T-helper 1 cell treated with Interleukin-12 subunit alpha and Interleukin-12 subunit beta and Interleukin-4 antibody, amounts not matched to agents 30 μg/mL and 1 μg/mL, for 36 hours (primary cell): ENCODE measurements around the gene FKRP.
A peak's percentile ranks its signal among the peaks of the same experiment; 100 is the strongest.
"Not testable (repeated sequence)": the region's sequence is repeated elsewhere in the genome, so short reads cannot be mapped to it uniquely, and the experiment has no call there.

ENCODE experiments used
- H3K27ac Mint-ChIP-seq: one replicate; pipeline ENCODE4 v1.8.0; 2021; ENCODE audit warnings: mild to moderate bottlenecking, mixed read lengths
- H3K27me3 Mint-ChIP-seq: one replicate; pipeline ENCODE4 v1.8.0; 2021; ENCODE audit warnings: low read depth, mixed read lengths
- H3K36me3 Mint-ChIP-seq: one replicate; pipeline ENCODE4 v1.8.0; 2021; ENCODE audit warnings: low read depth, mixed read lengths
- H3K4me1 Mint-ChIP-seq: one replicate; pipeline ENCODE4 v1.8.0; 2021; ENCODE audit warnings: low read depth, mixed read lengths
- H3K4me3 Mint-ChIP-seq: one replicate; pipeline ENCODE4 v1.8.0; 2021; ENCODE audit warnings: mild to moderate bottlenecking, moderate library complexity, mixed read lengths
- H3K9me3 Mint-ChIP-seq: one replicate; pipeline ENCODE4 v1.8.0; 2021; ENCODE audit warnings: mixed read lengths

The FKRP gene

GRCh38 chr19:46773018-46773399, 27.2 kb downstream of the FKRP start:
- Mint-ChIP-seq H3K36me3 (peaks cover 24% of the 10 kb centered on the region), H3K9me3 (no peaks in the 10 kb centered on the region), H3K4me3 (no peak overlapping the region), H3K4me1 (no peaks in the 10 kb centered on the region), H3K27ac (no peak overlapping the region), H3K27me3 (no peaks in the 10 kb centered on the region)

DNA sequence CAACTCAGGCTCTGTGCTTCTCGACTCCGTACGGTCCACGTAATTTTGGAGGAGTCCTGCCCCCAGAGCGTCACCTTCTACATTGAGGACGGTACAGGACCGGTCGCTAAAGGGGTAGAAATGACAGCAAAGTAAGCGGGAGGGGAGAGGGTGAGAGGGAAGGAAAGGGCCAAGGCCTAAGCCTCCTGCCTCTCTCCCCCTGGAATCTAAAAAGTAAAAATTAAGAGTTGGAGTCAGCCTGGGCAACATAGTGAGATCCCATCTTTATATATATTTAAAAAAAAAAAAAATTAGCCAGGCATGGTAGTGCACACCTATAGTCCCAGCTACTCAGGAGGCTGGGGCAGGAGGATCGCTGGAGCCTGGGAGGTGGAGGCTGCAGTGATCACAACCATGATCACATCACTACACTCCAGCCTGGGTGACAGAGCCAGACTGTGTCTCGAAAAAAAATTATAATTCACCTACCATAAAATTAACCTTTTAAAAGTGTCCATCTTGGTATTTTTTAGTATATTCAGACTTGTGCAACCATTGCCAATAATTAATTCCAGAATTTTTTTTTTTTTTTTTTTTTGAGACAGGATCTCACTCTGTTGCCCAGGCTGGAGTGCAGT, 29.9 kb downstream of the FKRP start:
- no peaks in the 10 kb centered on the region for H3K27me3 Mint-ChIP-seq
- H3K4me1 Mint-ChIP-seq = peaks cover 2% of the 10 kb centered on the region
- no peak overlapping the region for H3K27ac Mint-ChIP-seq
- H3K9me3 Mint-ChIP-seq = no peaks in the 10 kb centered on the region
- H3K4me3 Mint-ChIP-seq = no peak overlapping the region
- peaks cover 33% of the 10 kb centered on the region for H3K36me3 Mint-ChIP-seq

DNA sequence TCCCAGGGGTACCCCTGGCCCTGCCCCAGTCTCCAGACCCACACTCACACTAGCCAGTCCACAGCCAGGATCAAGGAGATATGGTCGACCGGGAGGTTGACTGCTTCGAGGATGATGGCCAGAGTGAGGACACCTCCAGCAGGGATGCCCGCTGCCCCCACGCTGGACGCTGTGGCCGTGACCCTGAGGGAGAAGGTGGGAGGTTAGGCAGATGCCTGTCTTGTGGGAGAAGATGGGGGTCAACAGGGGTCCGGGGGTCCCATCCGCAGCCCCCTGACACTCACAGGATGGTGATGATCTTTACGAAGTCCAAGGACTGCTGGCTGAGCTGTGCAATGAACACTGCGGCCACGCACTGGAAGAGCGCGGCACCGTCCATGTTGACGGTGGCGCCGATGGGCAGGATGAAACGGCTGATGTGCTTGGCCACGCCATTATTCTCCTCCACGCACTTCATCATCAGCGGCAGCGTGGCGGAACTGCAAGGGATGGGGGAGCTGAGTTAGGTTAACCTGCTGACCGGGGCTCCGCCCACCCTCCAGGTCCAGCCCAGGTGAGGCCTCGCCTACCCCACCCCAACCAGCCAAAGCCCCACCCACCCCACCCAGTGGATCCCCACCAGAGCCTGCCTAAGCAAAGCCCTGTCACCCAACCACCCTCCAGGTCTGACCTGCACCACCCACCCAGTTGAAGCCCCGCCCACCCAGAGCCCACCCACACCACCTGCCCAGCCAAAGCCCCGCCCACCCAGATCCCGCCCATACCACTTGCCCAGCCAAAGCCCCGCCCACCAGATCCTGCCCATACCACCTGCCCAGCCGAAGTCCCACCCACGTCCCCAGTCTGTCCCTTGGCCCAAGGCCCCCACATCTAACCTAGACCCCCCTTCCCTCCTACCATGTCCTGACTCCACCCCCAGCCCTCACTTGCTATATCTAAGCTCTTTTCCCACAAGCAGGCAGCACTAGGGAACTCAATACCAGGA, 31.4 kb downstream of the FKRP start:
- H3K27ac Mint-ChIP-seq = no peak overlapping the region
- no peaks in the 10 kb centered on the region for H3K9me3 Mint-ChIP-seq
- H3K4me1 Mint-ChIP-seq = peaks cover 2% of the 10 kb centered on the region
- no peak overlapping the region for H3K4me3 Mint-ChIP-seq
- peaks cover 39% of the 10 kb centered on the region for H3K36me3 Mint-ChIP-seq
- no peaks in the 10 kb centered on the region for H3K27me3 Mint-ChIP-seq

GRCh38 chr19:46777956-46778645, 32.2 kb downstream of the FKRP start:
- H3K4me3 Mint-ChIP-seq, H3K27me3 Mint-ChIP-seq, H3K4me1 Mint-ChIP-seq, H3K9me3 Mint-ChIP-seq, H3K27ac Mint-ChIP-seq: not testable (repeated sequence)
- peaks cover 48% of the 10 kb centered on the region for H3K36me3 Mint-ChIP-seq

DNA sequence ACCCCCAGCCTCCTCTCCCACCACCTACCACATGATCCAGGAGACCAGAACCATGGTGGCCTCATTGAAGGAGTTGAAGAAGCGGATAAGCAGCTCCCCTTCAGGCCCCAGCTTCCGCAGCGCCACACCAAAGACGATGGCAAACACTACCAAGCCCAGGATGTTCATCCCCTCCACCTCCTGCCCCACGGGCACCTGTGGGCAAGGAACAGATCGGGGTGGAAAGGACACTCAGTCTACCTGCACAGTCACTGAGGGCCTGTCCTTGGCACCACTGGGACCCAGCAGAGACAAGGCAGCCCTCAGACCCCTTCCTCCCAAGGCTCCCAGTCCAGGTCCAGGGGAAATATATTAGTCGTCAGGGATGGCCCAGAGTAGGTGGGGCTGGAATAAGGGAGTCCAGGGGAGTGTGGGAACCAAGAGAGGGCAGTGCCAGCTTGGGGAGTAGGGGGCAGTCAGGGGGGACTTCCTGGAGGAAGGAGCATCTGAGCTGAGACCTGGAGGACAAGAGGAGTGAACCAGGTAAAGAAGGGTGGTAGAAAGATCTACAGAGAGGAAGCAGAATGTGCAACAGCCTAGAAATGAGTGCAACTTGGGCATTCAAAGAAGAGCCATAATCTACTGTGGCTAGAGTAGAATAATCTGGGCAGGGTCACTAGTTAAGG, 36.6 kb downstream of the FKRP start:
- Mint-ChIP-seq H3K36me3 (peaks cover 58% of the 10 kb centered on the region), H3K9me3 (no peaks in the 10 kb centered on the region), H3K4me1 (peaks cover 40% of the 10 kb centered on the region), H3K27ac (peak overlapping the region; percentile 77), H3K4me3 (peak overlapping the region; percentile 97), H3K27me3 (no peaks in the 10 kb centered on the region)

DNA sequence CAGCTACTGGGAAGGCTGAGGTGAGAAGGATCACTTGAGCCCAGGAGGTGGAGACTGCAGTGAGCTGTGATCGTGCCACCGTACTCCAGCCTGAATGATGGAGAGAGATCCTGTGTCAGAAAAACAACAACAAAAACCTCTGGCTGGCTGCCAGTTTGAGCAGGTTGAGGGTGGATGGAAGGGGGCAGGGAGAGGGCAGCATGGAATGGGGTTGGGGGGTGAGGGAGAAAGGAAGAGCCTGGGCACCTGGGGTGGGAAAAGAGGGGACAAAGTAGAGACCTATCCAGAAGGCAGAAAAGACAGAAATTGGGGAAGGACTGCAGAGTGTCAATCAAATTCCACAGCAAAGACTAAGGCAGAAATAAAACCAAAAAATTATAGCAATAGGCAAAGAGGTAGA, 37.8 kb downstream of the FKRP start:
- no peaks in the 10 kb centered on the region for H3K27me3 Mint-ChIP-seq
- H3K4me1 Mint-ChIP-seq = peaks cover 40% of the 10 kb centered on the region
- no peaks in the 10 kb centered on the region for H3K9me3 Mint-ChIP-seq
- H3K4me3 Mint-ChIP-seq = peak overlapping the region; percentile 97
- H3K36me3 Mint-ChIP-seq = peaks cover 49% of the 10 kb centered on the region
- peak overlapping the region; percentile 95 for H3K27ac Mint-ChIP-seq

DNA sequence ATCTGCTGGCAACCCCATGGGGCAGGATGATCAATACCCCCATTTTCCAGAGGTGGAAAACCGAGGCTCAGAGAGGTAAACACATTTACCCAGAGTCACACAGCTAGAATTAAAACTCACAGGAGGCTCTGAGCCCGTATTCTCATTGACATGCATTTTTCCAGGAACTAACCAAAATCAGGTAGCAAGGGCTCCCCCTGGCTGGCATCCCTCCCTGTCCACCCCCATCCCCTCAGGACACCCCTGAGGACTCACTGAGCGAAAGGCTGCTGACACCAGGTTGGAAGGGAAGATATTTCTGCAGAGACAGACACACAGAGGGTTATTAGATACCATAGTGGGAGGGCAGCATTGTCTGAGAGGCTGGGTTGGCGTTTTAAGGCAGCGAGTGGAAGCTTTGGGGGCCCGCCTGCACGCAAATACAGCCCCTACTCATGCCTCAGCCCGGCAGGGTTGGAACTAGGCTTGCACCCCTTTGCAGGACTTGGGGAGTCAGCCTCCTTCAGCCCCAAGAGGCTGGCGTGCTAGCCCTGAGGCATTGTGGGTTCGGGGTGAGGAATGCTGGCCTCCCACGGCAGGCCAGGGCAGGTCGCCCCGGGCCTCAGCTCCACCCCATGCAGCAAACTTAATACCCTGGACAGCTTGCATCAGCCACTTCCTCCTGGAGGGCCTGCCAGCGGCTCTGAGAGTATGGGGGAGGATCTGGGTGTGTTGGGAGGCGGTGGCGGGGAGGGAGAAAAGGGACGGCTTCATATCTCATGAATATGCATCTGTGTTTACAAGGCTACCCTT, 38.6 kb downstream of the FKRP start:
- Mint-ChIP-seq H3K9me3 (no peaks in the 10 kb centered on the region), H3K36me3 (peaks cover 46% of the 10 kb centered on the region), H3K27ac (peak overlapping the region; percentile 95), H3K4me3 (peak overlapping the region; percentile 97), H3K4me1 (peaks cover 46% of the 10 kb centered on the region), H3K27me3 (no peaks in the 10 kb centered on the region)

GRCh38 chr19:46785054-46785979, 39.5 kb downstream of the FKRP start:
- peak overlapping the region; percentile 97 for H3K4me3 Mint-ChIP-seq
- peaks cover 45% of the 10 kb centered on the region for H3K36me3 Mint-ChIP-seq
- no peaks in the 10 kb centered on the region for H3K27me3 Mint-ChIP-seq
- H3K27ac Mint-ChIP-seq = peak overlapping the region; percentile 95
- H3K4me1 Mint-ChIP-seq = peaks cover 49% of the 10 kb centered on the region
- H3K9me3 Mint-ChIP-seq = no peaks in the 10 kb centered on the region

- peak overlapping the region; percentile 95 for H3K27ac Mint-ChIP-seq
- peaks cover 45% of the 10 kb centered on the region for H3K36me3 Mint-ChIP-seq
- H3K4me3 Mint-ChIP-seq = peak overlapping the region; percentile 97
- peaks cover 49% of the 10 kb centered on the region for H3K4me1 Mint-ChIP-seq
- no peaks in the 10 kb centered on the region for H3K9me3 Mint-ChIP-seq
- H3K27me3 Mint-ChIP-seq = no peaks in the 10 kb centered on the region
Observed at GRCh38 chr19:46785980-46786235, 40.1 kb downstream of the FKRP start.

GRCh38 chr19:46786236-46787039, 40.6 kb downstream of the FKRP start:
- Mint-ChIP-seq H3K27ac (peak overlapping the region; percentile 95), H3K9me3 (no peaks in the 10 kb centered on the region), H3K4me3 (peak overlapping the region; percentile 97), H3K4me1 (peaks cover 52% of the 10 kb centered on the region), H3K36me3 (peaks cover 44% of the 10 kb centered on the region), H3K27me3 (no peaks in the 10 kb centered on the region)

DNA sequence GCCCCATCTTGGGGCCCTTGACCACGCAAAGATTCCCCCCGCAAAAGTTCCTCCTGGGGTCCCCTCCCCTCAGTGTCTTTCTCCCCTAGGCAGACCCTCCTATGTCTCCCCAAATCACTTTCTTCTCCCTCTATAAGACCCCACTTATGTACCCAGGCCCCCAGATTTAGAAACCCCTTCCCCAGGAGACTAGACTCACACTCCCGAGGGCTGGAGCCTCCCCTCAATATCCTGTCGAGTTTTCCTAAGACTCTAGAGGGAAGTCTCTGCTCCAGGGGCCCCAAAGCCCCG, 41.1 kb downstream of the FKRP start:
- H3K4me3 Mint-ChIP-seq = peak overlapping the region; percentile 97
- H3K9me3 Mint-ChIP-seq = no peaks in the 10 kb centered on the region
- peak overlapping the region; percentile 95 for H3K27ac Mint-ChIP-seq
- H3K36me3 Mint-ChIP-seq = peaks cover 39% of the 10 kb centered on the region
- no peaks in the 10 kb centered on the region for H3K27me3 Mint-ChIP-seq
- H3K4me1 Mint-ChIP-seq = peaks cover 58% of the 10 kb centered on the region

DNA sequence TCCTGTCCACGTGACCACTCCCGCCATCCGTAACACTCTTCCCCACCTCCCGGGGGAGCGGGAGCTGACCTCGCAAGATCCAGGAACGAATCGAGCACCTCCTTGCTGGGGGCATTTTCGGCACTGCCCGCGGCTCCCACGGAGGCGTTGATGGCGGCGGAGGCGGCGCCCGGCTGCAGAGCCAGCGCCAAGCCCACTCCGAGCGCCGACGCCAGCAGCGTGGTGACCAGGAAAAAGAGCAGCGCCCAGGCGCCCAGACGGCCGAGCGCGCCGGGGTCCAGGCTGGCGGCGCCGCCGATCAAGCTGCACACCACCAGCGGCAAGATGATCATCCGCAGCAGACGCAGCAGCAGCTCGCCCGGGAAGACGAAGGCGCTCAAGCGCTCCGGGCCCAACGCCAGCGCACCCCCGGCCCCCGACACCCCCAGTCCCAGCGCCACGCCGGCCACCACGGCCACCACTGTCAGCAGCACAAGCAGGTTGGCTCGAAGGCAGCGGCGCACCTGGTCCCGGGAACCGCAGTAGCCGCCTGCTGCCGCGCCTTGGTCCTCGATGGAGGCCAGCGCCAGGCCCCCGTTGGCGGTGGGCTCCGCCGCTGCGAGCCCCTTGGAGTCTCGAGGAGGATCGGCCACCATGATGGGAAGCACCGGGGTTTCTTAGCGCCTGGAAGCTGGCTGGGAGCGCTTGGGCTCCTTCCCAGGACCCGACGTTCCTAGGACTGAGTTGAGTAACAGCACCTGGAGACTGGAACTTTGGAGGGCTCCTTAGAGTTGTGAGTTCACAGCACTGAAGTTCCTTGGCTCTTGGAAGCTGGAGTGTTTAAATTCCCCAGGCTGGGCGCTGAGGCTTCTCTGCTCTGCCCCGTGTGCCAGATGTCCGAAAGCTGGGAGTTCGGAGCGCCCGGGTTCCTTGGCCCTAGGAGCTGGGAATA, 41.7 kb downstream of the FKRP start:
- Mint-ChIP-seq H3K36me3 (peaks cover 35% of the 10 kb centered on the region), H3K4me1 (peaks cover 61% of the 10 kb centered on the region), H3K27ac (peak overlapping the region; percentile 95), H3K9me3 (no peaks in the 10 kb centered on the region), H3K4me3 (peak overlapping the region; percentile 97), H3K27me3 (no peaks in the 10 kb centered on the region)
